ENCODE results near the gene FAM217A. TPM values are rescaled to one million over a fixed set of nuclear protein-coding genes. Genes with fewer than 3 reads are reported as not detected.

The FAM217A gene
- total and polyA plus RNA-seq, 9 of the 15 experiments (the other 6 are each of a cell fraction or from before 2014, with no cell fraction given), result not detected

DNA sequence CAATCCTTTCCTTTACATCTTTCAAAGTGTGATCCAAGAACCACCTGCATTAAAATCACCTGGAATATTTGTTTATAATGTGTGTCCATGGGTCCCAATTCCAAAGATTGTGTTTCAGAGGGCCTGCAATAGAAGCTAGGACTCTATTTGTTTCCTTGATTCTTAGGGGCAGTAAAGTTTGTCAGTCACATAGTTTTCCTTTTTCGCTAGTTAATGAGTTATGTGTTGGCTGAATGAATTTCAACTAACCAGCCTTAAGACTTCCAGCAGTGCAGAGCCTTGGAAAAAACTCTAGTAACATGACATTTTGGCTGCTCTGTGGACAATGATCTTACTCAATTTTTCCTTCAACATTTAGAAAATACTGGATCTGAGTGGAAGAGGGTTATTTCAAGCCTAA lies 11.3 kb downstream of the FAM217A start (continued):
- TF ChIP-seq, protein P1, sequence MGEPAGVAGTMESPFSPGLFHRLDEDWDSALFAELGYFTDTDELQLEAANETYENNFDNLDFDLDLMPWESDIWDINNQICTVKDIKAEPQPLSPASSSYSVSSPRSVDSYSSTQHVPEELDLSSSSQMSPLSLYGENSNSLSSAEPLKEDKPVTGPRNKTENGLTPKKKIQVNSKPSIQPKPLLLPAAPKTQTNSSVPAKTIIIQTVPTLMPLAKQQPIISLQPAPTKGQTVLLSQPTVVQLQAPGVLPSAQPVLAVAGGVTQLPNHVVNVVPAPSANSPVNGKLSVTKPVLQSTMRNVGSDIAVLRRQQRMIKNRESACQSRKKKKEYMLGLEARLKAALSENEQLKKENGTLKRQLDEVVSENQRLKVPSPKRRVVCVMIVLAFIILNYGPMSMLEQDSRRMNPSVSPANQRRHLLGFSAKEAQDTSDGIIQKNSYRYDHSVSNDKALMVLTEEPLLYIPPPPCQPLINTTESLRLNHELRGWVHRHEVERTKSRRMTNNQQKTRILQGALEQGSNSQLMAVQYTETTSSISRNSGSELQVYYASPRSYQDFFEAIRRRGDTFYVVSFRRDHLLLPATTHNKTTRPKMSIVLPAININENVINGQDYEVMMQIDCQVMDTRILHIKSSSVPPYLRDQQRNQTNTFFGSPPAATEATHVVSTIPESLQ (CRISPR knock-in tag; IDR thresholded peaks at IDR 0.05), result no peak
- TF ChIP-seq HCFC1 (IDR thresholded peaks at IDR 0.05; ENCODE audit: low read depth, low read length) (no peak), EP400 (IDR thresholded peaks at IDR 0.05) (no peak), CUX1 (CRISPR knock-in tag; IDR thresholded peaks at IDR 0.05) (no peak), MTF1 (CRISPR knock-in tag; IDR thresholded peaks at IDR 0.05; ENCODE audit: borderline replicate concordance) (no peak), ETV1 (tag; conservative IDR thresholded peaks at IDR 0.05; ENCODE audit: low read depth) (no peak), CBFA2T2 (conservative IDR thresholded peaks at IDR 0.05) (no peak), TSC22D4 (tag; IDR thresholded peaks at IDR 0.05) (no peak), KDM1A (IDR thresholded peaks at IDR 0.05) (no peak), TFAM (CRISPR knock-in tag; conservative IDR thresholded peaks at IDR 0.05) (no peak)
